Fibroblast of mammary gland (primary cell): ENCODE measurements around the gene MAP3K6.

Source experiments
- DNase-seq: peaks from one replicate; pipeline ENCODE4 v3.0.0-alpha.2; 2010; ENCODE audit warnings: low read depth
- H3K4me3 ChIP-seq: 2 replicates; pipeline ENCODE4 v1.5.1; 2011; ENCODE audit warnings: low read depth, mild to moderate bottlenecking, low read length, moderate library complexity; ENCODE audit not compliant: control insufficient read depth
- TF ChIP-seq, protein P1 (sequence below): conservative IDR thresholded peaks from 2 replicates; pipeline ENCODE4 v1.5.1; 2011; ENCODE audit warnings: low read depth, low read length, inconsistent platforms; ENCODE audit not compliant: control insufficient read depth, insufficient read depth

MAP3K6 gene

DNA sequence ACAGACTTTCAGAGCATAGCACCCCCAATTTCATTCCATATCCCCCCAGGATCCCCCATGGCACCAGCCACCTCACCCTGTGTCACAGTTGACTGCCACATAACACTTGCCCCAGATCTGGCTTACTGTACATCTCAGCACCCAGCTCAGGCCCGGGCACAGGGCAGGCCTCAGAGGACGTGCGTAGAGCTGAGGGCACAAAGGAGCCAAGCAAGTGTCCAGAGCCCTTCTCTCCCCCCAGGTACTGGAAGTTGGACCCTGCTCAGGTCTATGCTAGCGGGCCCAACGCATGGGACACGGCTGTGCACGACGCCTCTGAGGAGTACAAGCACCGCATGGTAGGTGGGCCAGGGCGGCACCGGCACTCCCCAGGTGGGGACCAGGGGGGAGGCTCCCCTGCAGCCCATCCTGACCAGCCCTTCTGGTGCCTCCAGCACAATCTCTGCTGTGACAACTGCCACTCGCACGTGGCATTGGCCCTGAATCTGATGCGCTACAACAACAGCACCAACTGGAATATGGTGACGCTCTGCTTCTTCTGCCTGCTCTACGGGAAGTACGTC, 33.0 kb downstream of the MAP3K6 start:
- TF ChIP-seq, protein P1, sequence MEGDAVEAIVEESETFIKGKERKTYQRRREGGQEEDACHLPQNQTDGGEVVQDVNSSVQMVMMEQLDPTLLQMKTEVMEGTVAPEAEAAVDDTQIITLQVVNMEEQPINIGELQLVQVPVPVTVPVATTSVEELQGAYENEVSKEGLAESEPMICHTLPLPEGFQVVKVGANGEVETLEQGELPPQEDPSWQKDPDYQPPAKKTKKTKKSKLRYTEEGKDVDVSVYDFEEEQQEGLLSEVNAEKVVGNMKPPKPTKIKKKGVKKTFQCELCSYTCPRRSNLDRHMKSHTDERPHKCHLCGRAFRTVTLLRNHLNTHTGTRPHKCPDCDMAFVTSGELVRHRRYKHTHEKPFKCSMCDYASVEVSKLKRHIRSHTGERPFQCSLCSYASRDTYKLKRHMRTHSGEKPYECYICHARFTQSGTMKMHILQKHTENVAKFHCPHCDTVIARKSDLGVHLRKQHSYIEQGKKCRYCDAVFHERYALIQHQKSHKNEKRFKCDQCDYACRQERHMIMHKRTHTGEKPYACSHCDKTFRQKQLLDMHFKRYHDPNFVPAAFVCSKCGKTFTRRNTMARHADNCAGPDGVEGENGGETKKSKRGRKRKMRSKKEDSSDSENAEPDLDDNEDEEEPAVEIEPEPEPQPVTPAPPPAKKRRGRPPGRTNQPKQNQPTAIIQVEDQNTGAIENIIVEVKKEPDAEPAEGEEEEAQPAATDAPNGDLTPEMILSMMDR, result no peak
- DNase-seq, result no peak
- H3K4me3 ChIP-seq, result no peak overlapping the region

DNA sequence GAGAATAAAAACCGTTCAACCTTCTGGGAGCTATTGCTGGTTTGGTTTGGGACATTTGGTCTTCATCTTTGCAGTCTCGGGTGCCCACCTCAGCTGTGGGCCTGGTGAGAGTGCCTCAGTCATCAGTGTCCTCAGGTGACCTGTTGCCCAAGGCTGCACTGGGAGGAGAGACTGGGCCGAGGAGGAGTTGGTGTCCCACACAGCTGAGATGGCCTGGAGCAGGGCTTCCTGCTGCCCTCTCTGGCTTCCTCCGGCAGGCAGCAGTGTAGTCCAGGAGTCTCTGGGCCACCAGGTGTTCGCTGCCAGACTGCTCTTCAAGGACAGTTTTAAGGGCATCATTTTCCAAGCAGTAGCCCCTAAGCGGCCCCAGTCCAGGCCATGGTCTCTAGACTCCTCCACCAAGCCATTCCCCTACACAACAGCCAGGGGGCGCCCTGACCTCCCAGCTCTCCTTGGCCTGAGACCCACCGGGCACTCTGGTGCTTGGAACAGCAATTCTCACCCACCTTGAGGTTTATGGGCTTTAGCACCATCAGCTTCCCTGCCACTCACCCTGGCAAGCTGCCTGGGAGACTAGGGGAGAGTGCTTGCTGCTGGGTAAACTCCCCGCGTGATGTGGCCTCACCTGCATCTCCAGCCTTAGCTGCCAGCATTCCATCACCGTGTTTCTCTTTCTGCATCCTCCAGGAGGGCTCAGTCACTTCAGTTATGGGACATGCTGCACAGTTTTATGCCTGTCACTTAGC, 34.1 kb downstream of the MAP3K6 start:
- TF ChIP-seq, protein P1, result peak; percentile 76
- DNase-seq, result peak; percentile 44
- H3K4me3 ChIP-seq, result no peak overlapping the region

DNA sequence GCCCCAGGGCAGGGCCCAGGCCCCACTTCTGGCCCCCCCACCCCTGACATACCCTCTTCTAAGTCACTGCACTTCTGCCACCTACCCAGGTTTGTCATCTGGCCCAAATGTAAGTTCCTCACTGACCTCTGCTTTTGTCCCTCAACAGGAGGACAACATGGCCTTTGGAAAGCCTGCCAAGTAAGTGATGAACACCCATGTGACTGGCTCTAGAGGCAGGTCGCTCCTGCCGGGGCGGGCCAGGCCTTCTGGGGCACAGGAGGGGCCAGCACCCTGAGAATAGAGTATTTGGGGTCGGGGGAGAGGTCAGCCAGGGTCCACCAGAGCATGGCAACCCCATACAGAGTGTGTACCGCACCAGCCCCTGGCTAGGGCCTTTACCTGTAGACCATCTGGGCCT, 34.8 kb downstream of the MAP3K6 start:
- TF ChIP-seq, protein P1, result no peak
- H3K4me3 ChIP-seq, result no peak overlapping the region
- no peak for DNase-seq

DNA sequence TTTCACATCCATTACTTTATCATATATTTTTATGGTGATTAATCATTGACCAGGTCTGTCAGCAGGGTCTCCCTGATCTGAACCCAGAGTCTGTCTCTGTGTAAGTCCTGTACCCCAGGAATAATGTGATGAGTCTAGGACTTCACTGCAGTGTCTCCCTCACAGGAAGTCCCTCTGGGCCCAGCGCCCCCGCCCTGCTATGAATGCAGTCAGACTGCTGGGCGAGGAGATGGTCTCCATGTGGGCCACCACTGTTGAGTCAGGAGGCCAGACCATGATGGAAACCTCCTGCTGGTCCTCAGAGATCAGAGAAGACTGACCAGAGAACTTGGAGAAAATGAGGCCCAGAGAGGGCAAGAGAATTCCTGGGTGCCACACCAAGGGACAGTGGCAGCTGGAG, 35.3 kb downstream of the MAP3K6 start:
- DNase-seq, result no peak
- TF ChIP-seq, protein P1, result no peak
- H3K4me3 ChIP-seq, result no peak overlapping the region

DNA sequence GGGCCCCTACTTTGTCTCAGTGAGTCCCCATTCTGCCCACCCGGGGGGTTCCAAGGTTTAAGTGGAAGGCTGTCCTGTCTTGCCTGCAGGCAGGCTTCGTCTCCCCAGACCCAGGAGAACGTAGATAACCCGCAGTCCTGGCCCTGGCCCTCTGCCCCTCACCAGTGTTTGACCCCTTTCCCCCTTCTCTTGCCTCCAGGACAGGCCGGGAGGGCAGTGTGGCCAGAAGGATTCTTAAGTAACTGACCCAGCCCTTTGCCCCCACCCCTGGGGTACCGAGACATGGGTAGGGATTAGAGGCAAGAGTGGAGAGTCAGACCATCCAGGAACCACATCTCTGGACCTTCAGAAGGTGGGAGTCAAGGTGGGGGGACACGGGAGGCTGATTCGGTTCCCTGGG, 36.0 kb downstream of the MAP3K6 start:
- DNase-seq, result no peak
- H3K4me3 ChIP-seq, result no peak overlapping the region
- TF ChIP-seq, protein P1, result no peak

DNA sequence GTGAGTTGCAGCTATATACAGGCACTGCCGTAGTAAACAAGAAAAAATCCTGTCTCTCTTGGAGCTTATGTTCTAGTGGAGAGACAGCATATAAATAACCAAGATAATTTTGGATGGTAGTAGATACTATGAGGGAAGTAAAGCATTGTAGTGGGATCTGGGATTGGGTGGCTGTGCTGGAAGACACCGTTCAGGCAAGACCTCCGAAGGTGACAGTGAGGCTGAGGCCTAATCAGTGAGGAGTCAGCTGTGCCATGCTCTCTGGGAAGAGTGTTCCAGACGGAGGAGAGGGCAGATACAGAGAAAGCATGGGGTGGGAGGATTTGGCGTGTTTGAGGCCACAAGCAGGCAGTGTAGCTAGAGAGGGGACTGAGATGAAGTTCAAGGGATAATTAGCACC, 38.8 kb downstream of the MAP3K6 start:
- DNase-seq, result no peak
- TF ChIP-seq, protein P1, result no peak
- no peak overlapping the region for H3K4me3 ChIP-seq
